ENCODE data around the gene DNMT3L.

- TF ChIP-seq EZH2phosphoT487 (IDR thresholded peaks at IDR 0.05; ENCODE audit: low read depth, severe bottlenecking, unreplicated experiment) (no peak), CTCF (IDR thresholded peaks at IDR 0.05; ENCODE audit: poor library complexity) (no peak)
Observed at GRCh38 chr21:44298301-44298700, 36.6 kb upstream of the DNMT3L start.
